DND-41 (cell line): ENCODE results near the gene SOX11.

Experiments
- EZH2 ChIP-seq: IDR thresholded peaks from 3 replicates; pipeline ENCODE4 v1.6.1; 2012; ENCODE audit warnings: borderline replicate concordance, low read depth, mild to moderate bottlenecking, moderate library complexity, low read length, inconsistent platforms; ENCODE audit not compliant: severe bottlenecking
- TF ChIP-seq, protein P1 (sequence below): IDR thresholded peaks from 2 replicates; pipeline ENCODE4 v1.5.1; 2012; ENCODE audit warnings: borderline replicate concordance, low read length, moderate library complexity, mild to moderate bottlenecking; ENCODE audit not compliant: poor library complexity, severe bottlenecking; ENCODE audit errors: extremely low read depth

DNA sequence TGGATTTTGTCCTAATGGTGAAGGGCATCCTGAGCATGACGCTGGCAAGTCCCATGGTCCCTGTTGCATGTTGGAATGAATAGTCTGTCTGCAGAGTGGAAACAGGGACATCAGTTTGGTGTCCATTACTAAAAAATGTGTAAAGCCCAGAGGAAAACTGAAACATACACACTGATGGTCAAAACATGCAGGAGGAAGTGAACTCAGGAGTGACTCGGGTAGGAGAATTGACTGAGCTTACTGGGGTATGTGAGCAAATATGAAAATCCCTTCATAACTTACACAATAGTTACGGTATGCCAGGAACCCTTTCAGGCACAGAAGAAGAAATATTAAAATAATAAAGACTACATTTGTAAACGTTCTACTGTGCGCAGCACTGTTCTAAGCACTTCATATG is 5.6 kb upstream of the SOX11 start:
- TF ChIP-seq EZH2, result no peak
- TF ChIP-seq, protein P1, sequence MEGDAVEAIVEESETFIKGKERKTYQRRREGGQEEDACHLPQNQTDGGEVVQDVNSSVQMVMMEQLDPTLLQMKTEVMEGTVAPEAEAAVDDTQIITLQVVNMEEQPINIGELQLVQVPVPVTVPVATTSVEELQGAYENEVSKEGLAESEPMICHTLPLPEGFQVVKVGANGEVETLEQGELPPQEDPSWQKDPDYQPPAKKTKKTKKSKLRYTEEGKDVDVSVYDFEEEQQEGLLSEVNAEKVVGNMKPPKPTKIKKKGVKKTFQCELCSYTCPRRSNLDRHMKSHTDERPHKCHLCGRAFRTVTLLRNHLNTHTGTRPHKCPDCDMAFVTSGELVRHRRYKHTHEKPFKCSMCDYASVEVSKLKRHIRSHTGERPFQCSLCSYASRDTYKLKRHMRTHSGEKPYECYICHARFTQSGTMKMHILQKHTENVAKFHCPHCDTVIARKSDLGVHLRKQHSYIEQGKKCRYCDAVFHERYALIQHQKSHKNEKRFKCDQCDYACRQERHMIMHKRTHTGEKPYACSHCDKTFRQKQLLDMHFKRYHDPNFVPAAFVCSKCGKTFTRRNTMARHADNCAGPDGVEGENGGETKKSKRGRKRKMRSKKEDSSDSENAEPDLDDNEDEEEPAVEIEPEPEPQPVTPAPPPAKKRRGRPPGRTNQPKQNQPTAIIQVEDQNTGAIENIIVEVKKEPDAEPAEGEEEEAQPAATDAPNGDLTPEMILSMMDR, result no peak
